ENCODE results near the gene CELF2.
A peak's percentile ranks its signal among the peaks of the same experiment; 100 is the strongest.

Gene CELF2

GRCh38 chr10:11154333-11154732 lies 136.7 kb downstream of the CELF2 start:
- no peak overlapping the region for H3K27ac ChIP-seq (ENCODE audit: low read length)
- H3K9me3 ChIP-seq (ENCODE audit: control insufficient read depth, low read depth, low read length): no peaks in the 10 kb centered on the region
- H3K9ac ChIP-seq (ENCODE audit: low read length): no peak overlapping the region
- peaks cover 23% of the 10 kb centered on the region for H3K4me1 ChIP-seq (ENCODE audit: control insufficient read depth, low read depth, low read length)
- H3K4me3 ChIP-seq (ENCODE audit: low read length): no peak overlapping the region
- no peaks in the 10 kb centered on the region for H3K36me3 ChIP-seq (ENCODE audit: control insufficient read depth, low read depth, low read length)
- no peaks in the 10 kb centered on the region for H3K27me3 ChIP-seq (ENCODE audit: control insufficient read depth, insufficient read depth, low read length)

GRCh38 chr10:11154849-11155498 lies 137.3 kb downstream of the CELF2 start:
- Histone ChIP-seq H3K4me3 (ENCODE audit: low read length) (no peak overlapping the region), H3K27me3 (ENCODE audit: control insufficient read depth, insufficient read depth, low read length) (no peaks in the 10 kb centered on the region), H3K9ac (ENCODE audit: low read length) (no peak overlapping the region), H3K27ac (ENCODE audit: low read length) (no peak overlapping the region), H3K4me1 (ENCODE audit: control insufficient read depth, low read depth, low read length) (peaks cover 23% of the 10 kb centered on the region), H3K36me3 (ENCODE audit: control insufficient read depth, low read depth, low read length) (no peaks in the 10 kb centered on the region), H3K9me3 (ENCODE audit: control insufficient read depth, low read depth, low read length) (no peaks in the 10 kb centered on the region)

GRCh38 chr10:11156480-11156879 lies 138.8 kb downstream of the CELF2 start:
- Histone ChIP-seq H3K9me3 (ENCODE audit: control insufficient read depth, low read depth, low read length) (no peaks in the 10 kb centered on the region), H3K27ac (ENCODE audit: low read length) (no peak overlapping the region), H3K4me3 (ENCODE audit: low read length) (no peak overlapping the region), H3K9ac (ENCODE audit: low read length) (no peak overlapping the region), H3K36me3 (ENCODE audit: control insufficient read depth, low read depth, low read length) (no peaks in the 10 kb centered on the region), H3K4me1 (ENCODE audit: control insufficient read depth, low read depth, low read length) (peaks cover 16% of the 10 kb centered on the region), H3K27me3 (ENCODE audit: control insufficient read depth, insufficient read depth, low read length) (no peaks in the 10 kb centered on the region)

GRCh38 chr10:11157292-11158076 lies 139.8 kb downstream of the CELF2 start:
- H3K4me1 ChIP-seq (ENCODE audit: control insufficient read depth, low read depth, low read length): peaks cover 16% of the 10 kb centered on the region
- no peak overlapping the region for H3K27ac ChIP-seq (ENCODE audit: low read length)
- H3K4me3 ChIP-seq (ENCODE audit: low read length): no peak overlapping the region
- no peaks in the 10 kb centered on the region for H3K9me3 ChIP-seq (ENCODE audit: control insufficient read depth, low read depth, low read length)
- no peak overlapping the region for H3K9ac ChIP-seq (ENCODE audit: low read length)
- H3K36me3 ChIP-seq (ENCODE audit: control insufficient read depth, low read depth, low read length): no peaks in the 10 kb centered on the region
- H3K27me3 ChIP-seq (ENCODE audit: control insufficient read depth, insufficient read depth, low read length): no peaks in the 10 kb centered on the region

GRCh38 chr10:11158080-11158479 lies 140.4 kb downstream of the CELF2 start:
- Histone ChIP-seq H3K9ac (ENCODE audit: low read length) (no peak overlapping the region), H3K36me3 (ENCODE audit: control insufficient read depth, low read depth, low read length) (no peaks in the 10 kb centered on the region), H3K27ac (ENCODE audit: low read length) (no peak overlapping the region), H3K9me3 (ENCODE audit: control insufficient read depth, low read depth, low read length) (no peaks in the 10 kb centered on the region), H3K27me3 (ENCODE audit: control insufficient read depth, insufficient read depth, low read length) (no peaks in the 10 kb centered on the region), H3K4me1 (ENCODE audit: control insufficient read depth, low read depth, low read length) (peaks cover 16% of the 10 kb centered on the region), H3K4me3 (ENCODE audit: low read length) (no peak overlapping the region)

- Histone ChIP-seq H3K4me1 (ENCODE audit: control insufficient read depth, low read depth, low read length) (peaks cover 21% of the 10 kb centered on the region), H3K9ac (ENCODE audit: low read length) (no peak overlapping the region), H3K9me3 (ENCODE audit: control insufficient read depth, low read depth, low read length) (no peaks in the 10 kb centered on the region), H3K27me3 (ENCODE audit: control insufficient read depth, insufficient read depth, low read length) (no peaks in the 10 kb centered on the region), H3K27ac (ENCODE audit: low read length) (no peak overlapping the region), H3K4me3 (ENCODE audit: low read length) (no peak overlapping the region), H3K36me3 (ENCODE audit: control insufficient read depth, low read depth, low read length) (no peaks in the 10 kb centered on the region)
Observed at GRCh38 chr10:11159543-11160215, 142.0 kb downstream of the CELF2 start.

GRCh38 chr10:11161096-11161495 lies 143.4 kb downstream of the CELF2 start:
- Histone ChIP-seq H3K36me3 (ENCODE audit: control insufficient read depth, low read depth, low read length) (no peaks in the 10 kb centered on the region), H3K4me1 (ENCODE audit: control insufficient read depth, low read depth, low read length) (peaks cover 11% of the 10 kb centered on the region), H3K27ac (ENCODE audit: low read length) (no peak overlapping the region), H3K9ac (ENCODE audit: low read length) (no peak overlapping the region), H3K27me3 (ENCODE audit: control insufficient read depth, insufficient read depth, low read length) (no peaks in the 10 kb centered on the region), H3K9me3 (ENCODE audit: control insufficient read depth, low read depth, low read length) (no peaks in the 10 kb centered on the region), H3K4me3 (ENCODE audit: low read length) (no peak overlapping the region)

- Histone ChIP-seq H3K27ac (ENCODE audit: low read length) (no peak overlapping the region), H3K36me3 (ENCODE audit: control insufficient read depth, low read depth, low read length) (no peaks in the 10 kb centered on the region), H3K9ac (ENCODE audit: low read length) (no peak overlapping the region), H3K27me3 (ENCODE audit: control insufficient read depth, insufficient read depth, low read length) (no peaks in the 10 kb centered on the region), H3K4me3 (ENCODE audit: low read length) (no peak overlapping the region), H3K4me1 (ENCODE audit: control insufficient read depth, low read depth, low read length) (peaks cover 11% of the 10 kb centered on the region), H3K9me3 (ENCODE audit: control insufficient read depth, low read depth, low read length) (no peaks in the 10 kb centered on the region)
Observed at GRCh38 chr10:11161910-11162309, 144.2 kb downstream of the CELF2 start.

- no peak overlapping the region for H3K4me3 ChIP-seq (ENCODE audit: low read length)
- no peak overlapping the region for H3K27ac ChIP-seq (ENCODE audit: low read length)
- no peaks in the 10 kb centered on the region for H3K36me3 ChIP-seq (ENCODE audit: control insufficient read depth, low read depth, low read length)
- no peaks in the 10 kb centered on the region for H3K27me3 ChIP-seq (ENCODE audit: control insufficient read depth, insufficient read depth, low read length)
- H3K9ac ChIP-seq (ENCODE audit: low read length): no peak overlapping the region
- H3K4me1 ChIP-seq (ENCODE audit: control insufficient read depth, low read depth, low read length): peaks cover 11% of the 10 kb centered on the region
- H3K9me3 ChIP-seq (ENCODE audit: control insufficient read depth, low read depth, low read length): no peaks in the 10 kb centered on the region
Observed at GRCh38 chr10:11162828-11163599, 145.3 kb downstream of the CELF2 start.

- peak overlapping the region; percentile 75 for H3K4me3 ChIP-seq (ENCODE audit: low read length)
- H3K4me1 ChIP-seq (ENCODE audit: control insufficient read depth, low read depth, low read length): peaks cover 14% of the 10 kb centered on the region
- H3K36me3 ChIP-seq (ENCODE audit: control insufficient read depth, low read depth, low read length): no peaks in the 10 kb centered on the region
- H3K27ac ChIP-seq (ENCODE audit: low read length): no peak overlapping the region
- no peaks in the 10 kb centered on the region for H3K9me3 ChIP-seq (ENCODE audit: control insufficient read depth, low read depth, low read length)
- H3K9ac ChIP-seq (ENCODE audit: low read length): peak overlapping the region; percentile 0
- H3K27me3 ChIP-seq (ENCODE audit: control insufficient read depth, insufficient read depth, low read length): no peaks in the 10 kb centered on the region
Observed at GRCh38 chr10:11163780-11164550, 146.3 kb downstream of the CELF2 start.

- Histone ChIP-seq H3K4me3 (ENCODE audit: low read length) (peak overlapping the region; percentile 75), H3K36me3 (ENCODE audit: control insufficient read depth, low read depth, low read length) (no peaks in the 10 kb centered on the region), H3K4me1 (ENCODE audit: control insufficient read depth, low read depth, low read length) (peaks cover 14% of the 10 kb centered on the region), H3K27me3 (ENCODE audit: control insufficient read depth, insufficient read depth, low read length) (no peaks in the 10 kb centered on the region), H3K27ac (ENCODE audit: low read length) (no peak overlapping the region), H3K9me3 (ENCODE audit: control insufficient read depth, low read depth, low read length) (no peaks in the 10 kb centered on the region), H3K9ac (ENCODE audit: low read length) (peak overlapping the region; percentile 0)
Observed at GRCh38 chr10:11164551-11164802, 146.8 kb downstream of the CELF2 start.
